CD4-positive, alpha-beta T cell (primary cell): Measurements from ENCODE around the gene MCF2L2. TPM values are rescaled to one million over a fixed set of nuclear protein-coding genes. Genes with fewer than 3 reads are reported as not detected.

Source experiments
- ATAC-seq: fragments of 200-7000 bp; cut with Tn5 transposase; one replicate; pipeline ENCODE4 v1.10.0; 2022; ENCODE audit warnings: mild to moderate bottlenecking; ENCODE audit not compliant: poor library complexity
- CTCF ChIA-PET: fragments of 350-600 bp; sonication (Branson Sonifier 250); formaldehyde crosslinking; loops from one replicate; lab custom pipeline; 2021; ENCODE audit warnings: antibody characterized with exemption, inconsistent platforms; lab: Charles Lee
- POLR2A ChIA-PET: fragments of 350-600 bp; sonication (Branson Sonifier 250); formaldehyde crosslinking; loops from one replicate; lab custom pipeline; 2021; ENCODE audit warnings: antibody characterized with exemption, inconsistent platforms; lab: Charles Lee
- DNase-seq, 14 experiments: peaks; one replicate each; pipeline ENCODE4 v3.0.0-alpha.2; 2013 to 2020; ENCODE audit warnings: mixed read lengths in 2 of 14
- H3K27ac ChIP-seq, 2 donors: one replicate each; pipeline versions ENCODE4 v1.5.1 to v1.7.0; 2013; ENCODE audit warnings: low read length in 2 of 2, low read depth in 1 of 2, mild to moderate bottlenecking in 1 of 2
- H3K27me3 ChIP-seq, 2 experiments: 1 replicate in 1 of 2; 2 replicates in 1 of 2; pipeline versions ENCODE4 v1.6.1 to v1.7.0; 2013; ENCODE audit warnings: low read length in 2 of 2, control low read depth in 1 of 2, mild to moderate bottlenecking in 1 of 2, moderate library complexity in 1 of 2; ENCODE audit not compliant: insufficient read depth in 2 of 2, control insufficient read depth in 1 of 2
- H3K36me3 ChIP-seq: one replicate; pipeline ENCODE4 v1.6.1; 2013; ENCODE audit warnings: low read length, control low read depth; ENCODE audit not compliant: insufficient read depth
- H3K4me1 ChIP-seq: one replicate; pipeline ENCODE4 v1.6.1; 2013; ENCODE audit warnings: low read length, control low read depth; ENCODE audit not compliant: insufficient read depth
- H3K4me3 ChIP-seq: one replicate; pipeline ENCODE4 v1.5.1; 2013; ENCODE audit warnings: mild to moderate bottlenecking, low read length, moderate library complexity
- H3K9me3 ChIP-seq, 2 experiments: 1 replicate in 1 of 2; 2 replicates in 1 of 2; pipeline versions ENCODE4 v1.6.1 to v1.7.0; 2013; ENCODE audit warnings: low read length in 2 of 2, mild to moderate bottlenecking in 2 of 2, control low read depth in 1 of 2, moderate library complexity in 1 of 2; ENCODE audit not compliant: control insufficient read depth in 1 of 2, insufficient read depth in 1 of 2
- H3K27ac Mint-ChIP-seq: one replicate; pipeline ENCODE4 v1.8.0; 2020; ENCODE audit warnings: mixed read lengths
- H3K27me3 Mint-ChIP-seq: one replicate; pipeline ENCODE4 v1.8.0; 2021; ENCODE audit warnings: mixed read lengths
- H3K36me3 Mint-ChIP-seq: one replicate; pipeline ENCODE4 v1.8.0; 2021; ENCODE audit warnings: low read depth, mixed read lengths
- H3K4me1 Mint-ChIP-seq: one replicate; pipeline ENCODE4 v1.8.0; 2021; ENCODE audit warnings: low read depth, mixed read lengths
- H3K4me3 Mint-ChIP-seq: one replicate; pipeline ENCODE4 v1.8.0; 2020; ENCODE audit warnings: mild to moderate bottlenecking, mixed read lengths
- H3K9me3 Mint-ChIP-seq: one replicate; pipeline ENCODE4 v1.8.0; 2020; ENCODE audit warnings: mixed read lengths
- intact Hi-C, 2 experiments: fragments of 100-400 bp; cut with DNase I in 1 of 2; cut with micrococcal nuclease in 1 of 2; formaldehyde crosslinking; loops; one replicate each; pipeline versions ENCODE4 v1.15.1 to v1.9.0; 2023 to 2025; cut with DNase I, micrococcal nuclease
- total RNA-seq, 174 experiments: library from RNA in 2 of 174; stranded (reverse) in 2 of 174; gene quantifications; one replicate each; pipeline ENCODE4 v1.2.3 and lab custom pipeline; 2021 to 2026
- TF ChIP-seq, protein P1 (sequence below): fragments of 200-600 bp; IDR thresholded peaks from one replicate; pipeline ENCODE4 v1.8.0; 2022; ENCODE audit warnings: antibody characterized with exemption, mild to moderate bottlenecking

MCF2L2 gene
- total RNA-seq, 2 experiments from 2014 or later: 3.8 to 4.1 TPM

DNA sequence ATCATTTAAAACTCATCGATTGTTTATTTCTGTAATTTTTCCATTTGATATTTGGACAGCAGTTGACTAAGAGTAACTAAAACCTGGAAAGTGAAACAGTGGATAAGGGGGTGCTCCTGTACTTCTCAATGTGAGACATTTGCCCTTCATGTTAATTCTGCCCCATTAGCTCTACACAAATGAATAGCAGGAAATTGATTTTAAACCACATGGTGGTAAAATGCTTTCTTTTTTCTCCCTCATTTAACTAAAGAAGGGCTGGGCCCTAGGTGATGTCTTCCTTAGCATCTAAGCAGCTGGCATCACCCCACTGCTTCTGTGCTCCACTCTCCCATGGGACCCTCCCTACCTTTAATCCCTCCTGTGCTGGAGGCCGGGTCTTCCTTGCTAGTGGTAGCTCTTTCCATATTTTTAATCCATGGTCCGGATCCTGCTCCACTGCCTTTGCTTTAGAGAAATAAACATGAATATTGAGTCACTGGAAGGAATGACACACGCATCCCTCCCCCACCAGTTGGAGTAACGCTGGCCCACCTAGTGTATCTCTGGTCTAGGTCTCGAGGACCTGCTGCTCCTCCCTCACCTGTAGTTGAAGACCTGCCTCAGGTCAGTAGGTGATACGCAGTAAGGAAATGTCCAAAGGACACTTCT lies 235.6 kb downstream of the MCF2L2 start:
- Histone ChIP-seq H3K4me1 (no peaks in the 10 kb centered on the region), H3K27ac (no peak overlapping the region), H3K4me3 (no peak overlapping the region), H3K9me3 (no peaks in the 10 kb centered on the region), H3K36me3 (no peaks in the 10 kb centered on the region), H3K27me3 (no peaks in the 10 kb centered on the region)
- intact Hi-C loops: no loop called here
- ChIA-PET CTCF (interaction anchor here (2.2 kb wide), 1 partner anchor 8 kb away, joined by 6 read pairs; no protein-coding TSS in a partner anchor), POLR2A (no interaction called here)
- Mint-ChIP-seq H3K4me3 (no peak overlapping the region), H3K27ac (no peak overlapping the region), H3K27me3 (no peaks in the 10 kb centered on the region), H3K9me3 (no peaks in the 10 kb centered on the region), H3K36me3 (no peaks in the 10 kb centered on the region), H3K4me1 (no peaks in the 10 kb centered on the region)
- DNase-seq (no peak), ATAC-seq (no peak)
- TF ChIP-seq, protein P1, sequence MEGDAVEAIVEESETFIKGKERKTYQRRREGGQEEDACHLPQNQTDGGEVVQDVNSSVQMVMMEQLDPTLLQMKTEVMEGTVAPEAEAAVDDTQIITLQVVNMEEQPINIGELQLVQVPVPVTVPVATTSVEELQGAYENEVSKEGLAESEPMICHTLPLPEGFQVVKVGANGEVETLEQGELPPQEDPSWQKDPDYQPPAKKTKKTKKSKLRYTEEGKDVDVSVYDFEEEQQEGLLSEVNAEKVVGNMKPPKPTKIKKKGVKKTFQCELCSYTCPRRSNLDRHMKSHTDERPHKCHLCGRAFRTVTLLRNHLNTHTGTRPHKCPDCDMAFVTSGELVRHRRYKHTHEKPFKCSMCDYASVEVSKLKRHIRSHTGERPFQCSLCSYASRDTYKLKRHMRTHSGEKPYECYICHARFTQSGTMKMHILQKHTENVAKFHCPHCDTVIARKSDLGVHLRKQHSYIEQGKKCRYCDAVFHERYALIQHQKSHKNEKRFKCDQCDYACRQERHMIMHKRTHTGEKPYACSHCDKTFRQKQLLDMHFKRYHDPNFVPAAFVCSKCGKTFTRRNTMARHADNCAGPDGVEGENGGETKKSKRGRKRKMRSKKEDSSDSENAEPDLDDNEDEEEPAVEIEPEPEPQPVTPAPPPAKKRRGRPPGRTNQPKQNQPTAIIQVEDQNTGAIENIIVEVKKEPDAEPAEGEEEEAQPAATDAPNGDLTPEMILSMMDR: no peak

DNA sequence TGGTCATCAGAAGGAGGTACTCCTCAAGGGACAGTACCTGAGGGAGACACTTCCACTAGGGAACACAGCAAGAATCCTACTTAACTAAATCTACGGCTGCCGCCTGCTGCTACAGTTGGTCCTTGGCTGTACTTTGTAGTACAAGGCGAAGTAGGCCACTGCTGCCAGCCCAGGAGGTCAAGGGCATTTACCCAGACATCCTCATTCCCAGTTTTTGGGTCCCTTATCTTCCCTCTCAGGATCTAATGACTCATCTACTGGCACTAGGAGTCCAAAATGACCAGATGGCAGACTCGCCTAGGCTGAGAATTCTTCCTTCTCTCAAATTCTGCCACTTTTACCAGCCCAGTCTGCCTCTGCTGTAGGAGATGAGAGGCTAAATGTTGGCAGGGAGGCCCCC lies 238.8 kb downstream of the MCF2L2 start:
- Mint-ChIP-seq H3K27ac (no peak overlapping the region), H3K4me1 (no peaks in the 10 kb centered on the region), H3K27me3 (no peaks in the 10 kb centered on the region), H3K4me3 (no peak overlapping the region), H3K36me3 (no peaks in the 10 kb centered on the region), H3K9me3 (no peaks in the 10 kb centered on the region)
- Histone ChIP-seq H3K27me3 (no peaks in the 10 kb centered on the region), H3K4me3 (no peak overlapping the region), H3K27ac (no peak overlapping the region), H3K36me3 (no peaks in the 10 kb centered on the region), H3K4me1 (no peaks in the 10 kb centered on the region), H3K9me3 (no peaks in the 10 kb centered on the region)
- intact Hi-C loops: loop anchor here (2.0 to 10.0 kb wide), 2 partner anchors 63 to 65 kb away; no protein-coding TSS in a partner anchor
- TF ChIP-seq, protein P1: no peak
- POLR2A ChIA-PET: no interaction called here
- CTCF ChIA-PET: no interaction called here
- no peak for DNase-seq
- no peak for ATAC-seq

DNA sequence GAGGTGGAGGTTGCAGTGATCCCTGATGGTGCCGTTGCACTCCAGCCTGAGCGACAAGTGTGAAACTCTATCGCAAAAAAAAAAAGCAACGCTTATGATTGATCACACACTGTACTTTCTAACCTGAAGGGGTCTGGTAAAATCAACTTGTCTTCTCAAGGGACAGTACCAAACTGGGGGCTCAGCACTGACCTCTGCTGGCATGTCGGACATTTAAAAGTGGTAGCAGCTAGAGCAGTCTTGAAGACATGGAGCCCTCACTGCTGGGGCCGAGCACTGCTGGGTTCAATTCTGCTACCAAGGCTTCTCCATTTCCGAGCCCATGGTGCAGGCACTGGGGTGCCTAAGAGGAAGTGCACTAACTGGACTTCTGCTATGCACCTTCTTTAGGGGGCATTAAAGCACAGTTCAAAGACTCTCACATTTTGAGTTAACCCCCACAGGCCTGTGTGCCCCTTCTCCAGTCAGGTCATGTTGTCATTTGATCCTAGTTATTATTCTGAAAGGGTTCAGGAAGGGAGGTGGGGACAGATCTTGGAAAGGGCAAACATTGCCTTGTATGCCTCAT lies 239.4 kb downstream of the MCF2L2 start:
- Histone ChIP-seq H3K27me3 (no peaks in the 10 kb centered on the region), H3K4me1 (no peaks in the 10 kb centered on the region), H3K36me3 (no peaks in the 10 kb centered on the region), H3K9me3 (no peaks in the 10 kb centered on the region), H3K27ac (no peak overlapping the region), H3K4me3 (no peak overlapping the region)
- ATAC-seq (peak; percentile 39), DNase-seq (peak in 7 of 14 experiments; percentile 14 to 50 (median 42))
- no peaks in the 10 kb centered on the region for H3K36me3 Mint-ChIP-seq
- TF ChIP-seq, protein P1: no peak
- no peak overlapping the region for H3K4me3 Mint-ChIP-seq
- POLR2A ChIA-PET: no interaction called here
- H3K27ac Mint-ChIP-seq: no peak overlapping the region
- H3K9me3 Mint-ChIP-seq: no peaks in the 10 kb centered on the region
- CTCF ChIA-PET: interaction anchor here (0.9 kb wide), 1 partner anchor 193 kb away, joined by 3 read pairs; no protein-coding TSS in a partner anchor
- intact Hi-C loops: loop anchor here (2.0 to 10.0 kb wide), 2 partner anchors 62 to 64 kb away; no protein-coding TSS in a partner anchor
- H3K4me1 Mint-ChIP-seq: no peaks in the 10 kb centered on the region
- H3K27me3 Mint-ChIP-seq: no peaks in the 10 kb centered on the region
